ENCODE measurements around the gene FES.

FES gene

GRCh38 chr15:90941038-90941437, 56.7 kb downstream of the FES start:
- Mint-ChIP-seq H3K27me3 (no peaks in the 10 kb centered on the region), H3K27ac (ENCODE audit: low read depth) (no peak overlapping the region), H3K4me1 (peaks cover 10% of the 10 kb centered on the region), H3K9me3 (no peaks in the 10 kb centered on the region), H3K4me3 (no peak overlapping the region), H3K36me3 (ENCODE audit: insufficient read depth) (peaks cover 61% of the 10 kb centered on the region)
- no peak for DNase-seq (ENCODE audit: low spot score in 2 of 2)
- no peak for ATAC-seq (replicated peaks; ENCODE audit: extremely low read depth, poor library complexity, severe bottlenecking)

DNA sequence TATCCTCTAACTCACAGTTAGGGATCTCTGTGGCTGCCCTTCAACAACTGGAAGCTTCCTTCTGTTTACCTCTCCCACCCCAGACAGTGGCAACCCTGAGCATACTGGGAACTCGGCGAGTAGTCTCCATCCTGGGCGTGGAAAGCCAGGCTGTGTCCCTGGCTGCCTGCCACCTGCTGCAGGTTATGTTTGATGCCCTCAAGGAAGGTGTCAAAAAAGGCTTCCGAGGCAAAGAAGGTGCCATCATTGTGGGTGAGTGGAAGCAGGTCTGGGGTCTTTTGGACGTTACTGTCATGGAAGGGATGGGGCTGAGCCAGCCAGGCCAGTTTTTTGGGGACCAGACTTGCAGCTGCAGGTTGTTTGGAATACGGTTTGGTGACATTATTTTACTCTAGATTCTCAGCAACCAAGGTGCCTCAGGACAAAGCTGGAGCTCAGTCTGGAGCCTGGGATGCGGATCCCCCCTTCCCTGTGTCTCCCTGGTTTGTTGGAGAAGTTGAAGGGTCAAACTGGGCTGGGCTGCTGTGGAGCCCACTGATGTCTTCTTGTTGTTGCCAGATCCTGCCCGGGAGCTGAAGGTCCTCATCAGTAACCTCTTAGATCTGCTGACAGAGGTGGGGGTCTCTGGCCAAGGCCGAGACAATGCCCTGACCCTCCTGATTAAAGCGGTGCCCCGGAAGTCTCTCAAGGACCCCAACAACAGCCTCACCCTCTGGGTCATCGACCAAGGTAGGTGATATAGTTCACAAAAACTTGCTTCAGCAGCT, 58.2 kb downstream of the FES start:
- peaks cover 67% of the 10 kb centered on the region for H3K36me3 Mint-ChIP-seq (ENCODE audit: insufficient read depth)
- no peak overlapping the region for H3K4me3 Mint-ChIP-seq
- ATAC-seq (replicated peaks; ENCODE audit: extremely low read depth, poor library complexity, severe bottlenecking) (no peak), DNase-seq (ENCODE audit: low spot score in 2 of 2) (no peak)
- no peaks in the 10 kb centered on the region for H3K9me3 Mint-ChIP-seq
- no peak overlapping the region for H3K27ac Mint-ChIP-seq (ENCODE audit: low read depth)
- H3K27me3 Mint-ChIP-seq = no peaks in the 10 kb centered on the region
- no peaks in the 10 kb centered on the region for H3K4me1 Mint-ChIP-seq

DNA sequence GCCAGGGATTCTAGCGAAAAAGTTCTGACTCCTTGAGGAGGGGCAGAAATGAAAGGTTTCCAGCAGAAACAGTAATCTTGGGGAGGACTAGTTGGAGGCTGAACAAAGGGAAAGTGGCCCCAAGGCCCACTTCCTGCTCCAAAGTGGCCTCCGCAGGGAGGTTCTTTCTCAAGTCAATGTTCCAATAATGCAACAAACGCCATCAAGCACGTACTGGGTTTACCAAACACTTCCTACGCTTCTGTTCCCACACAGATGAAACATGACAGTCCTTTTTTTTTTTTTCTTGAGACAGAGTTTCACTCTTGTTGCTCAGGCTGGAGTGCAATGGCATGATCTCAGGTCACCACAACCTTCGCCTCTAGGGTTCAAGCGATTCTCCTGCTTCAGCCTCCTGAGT, 60.8 kb downstream of the FES start:
- Mint-ChIP-seq H3K9me3 (no peaks in the 10 kb centered on the region), H3K36me3 (ENCODE audit: insufficient read depth) (peaks cover 63% of the 10 kb centered on the region), H3K27ac (ENCODE audit: low read depth) (no peak overlapping the region), H3K4me1 (no peaks in the 10 kb centered on the region), H3K4me3 (no peak overlapping the region), H3K27me3 (no peaks in the 10 kb centered on the region)
- no peak for ATAC-seq (replicated peaks; ENCODE audit: extremely low read depth, poor library complexity, severe bottlenecking)
- DNase-seq (ENCODE audit: low spot score in 2 of 2) = no peak

All from central memory CD8-positive, alpha-beta T cell (primary cell).